Mesodermal cell (in vitro differentiated cells): Measurements from ENCODE around the gene PRPF19.

ENCODE experiments used
- H3K27ac ChIP-seq: 2 replicates; pipeline ENCODE4 v1.7.0; 2013; ENCODE audit warnings: mild to moderate bottlenecking, low read depth, low read length, moderate library complexity; ENCODE audit not compliant: severe bottlenecking
- H3K36me3 ChIP-seq: 2 replicates; pipeline ENCODE4 v1.7.1; 2013; ENCODE audit warnings: mild to moderate bottlenecking, low read length, moderate library complexity; ENCODE audit not compliant: control insufficient read depth, insufficient read depth
- H3K4me1 ChIP-seq: one replicate; pipeline ENCODE4 v1.7.1; 2013; ENCODE audit warnings: mild to moderate bottlenecking, low read length; ENCODE audit not compliant: insufficient read depth, control insufficient read depth, poor library complexity, severe bottlenecking
- H3K4me3 ChIP-seq: 2 replicates; pipeline ENCODE4 v1.7.0; 2013; ENCODE audit warnings: low read length, control low read depth, mild to moderate bottlenecking; ENCODE audit not compliant: insufficient read depth, poor library complexity, severe bottlenecking; ENCODE audit errors: extremely low read depth
- H3K9me3 ChIP-seq: 2 replicates; pipeline ENCODE4 v1.7.1; 2013; ENCODE audit warnings: mild to moderate bottlenecking, low read length, moderate library complexity; ENCODE audit not compliant: control insufficient read depth
- WGBS, 2 experiments: methylation state at CpG; one replicate each; pipeline ENCODE4 v1.1.5; 2013; ENCODE audit warnings: missing lambda C conversion rate in 2 of 2; ENCODE audit not compliant: insufficient coverage in 2 of 2; 5-methylcytosine and 5-hydroxymethylcytosine counted together

The PRPF19 gene

GRCh38 chr11:60930394-60930793, 24.0 kb upstream of the PRPF19 start:
- peaks cover 87% of the 10 kb centered on the region for H3K36me3 ChIP-seq
- H3K4me1 ChIP-seq = peaks cover 4% of the 10 kb centered on the region
- H3K4me3 ChIP-seq = no peak overlapping the region
- no peaks in the 10 kb centered on the region for H3K9me3 ChIP-seq
- WGBS, 2 experiments = 80 to 83% methylated on average over 1 to 3 of the region's 4 CpGs
- H3K27ac ChIP-seq = no peak overlapping the region

- H3K36me3 ChIP-seq = peaks cover 82% of the 10 kb centered on the region
- WGBS, 2 experiments = 92 to 100% methylated on average over 2 of the region's 4 CpGs
- no peak overlapping the region for H3K27ac ChIP-seq
- no peaks in the 10 kb centered on the region for H3K9me3 ChIP-seq
- H3K4me1 ChIP-seq = peaks cover 6% of the 10 kb centered on the region
- no peak overlapping the region for H3K4me3 ChIP-seq
These were observed 23.4 kb upstream of the PRPF19 start for GRCh38 chr11:60929764-60930163.

- Histone ChIP-seq H3K4me1 (peaks cover 10% of the 10 kb centered on the region), H3K27ac (no peak overlapping the region), H3K4me3 (no peak overlapping the region), H3K36me3 (peaks cover 71% of the 10 kb centered on the region), H3K9me3 (no peaks in the 10 kb centered on the region)
- 92 to 96% methylated on average over 13 to 14 of the region's 20 CpGs for WGBS, 2 experiments
These were observed 22.2 kb upstream of the PRPF19 start for GRCh38 chr11:60928563-60929001.

DNA sequence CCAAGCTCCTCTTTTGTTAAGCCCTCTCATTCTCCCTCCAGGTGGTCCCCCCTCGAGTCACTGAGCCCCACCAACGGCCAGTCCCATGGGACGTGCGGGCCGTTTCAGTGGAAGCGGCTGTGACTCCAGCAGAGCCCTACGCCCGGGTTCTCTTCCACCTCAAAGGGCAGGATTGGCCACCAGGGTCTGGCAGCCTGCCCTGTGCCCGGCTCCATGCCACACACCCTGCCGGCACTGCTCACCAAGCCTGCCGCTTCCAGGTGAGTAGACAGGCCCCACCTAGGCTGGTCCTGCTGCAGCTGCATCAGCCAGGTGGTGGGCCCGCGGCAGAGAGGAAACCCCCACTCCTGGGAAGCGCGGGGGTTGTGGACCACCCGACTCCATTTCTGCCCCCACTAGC, 21.2 kb upstream of the PRPF19 start:
- H3K4me1 ChIP-seq = peaks cover 10% of the 10 kb centered on the region
- peaks cover 69% of the 10 kb centered on the region for H3K36me3 ChIP-seq
- H3K27ac ChIP-seq = no peak overlapping the region
- no peak overlapping the region for H3K4me3 ChIP-seq
- WGBS, 2 experiments = 88 to 89% methylated on average over 13 of the region's 16 CpGs
- no peaks in the 10 kb centered on the region for H3K9me3 ChIP-seq

GRCh38 chr11:60927061-60927592, 20.7 kb upstream of the PRPF19 start:
- no peaks in the 10 kb centered on the region for H3K9me3 ChIP-seq
- no peak overlapping the region for H3K4me3 ChIP-seq
- peaks cover 10% of the 10 kb centered on the region for H3K4me1 ChIP-seq
- H3K27ac ChIP-seq = no peak overlapping the region
- H3K36me3 ChIP-seq = peaks cover 65% of the 10 kb centered on the region
- WGBS, 2 experiments = 98 to 100% methylated on average over 4 to 7 of the region's 8 CpGs

GRCh38 chr11:60926500-60926899, 20.1 kb upstream of the PRPF19 start:
- WGBS, 2 experiments = 87 to 100% methylated on average over 1 to 3 of the region's 8 CpGs

GRCh38 chr11:60925868-60926267, 19.5 kb upstream of the PRPF19 start:
- Histone ChIP-seq H3K4me3 (peak overlapping the region; percentile 70), H3K4me1 (peaks cover 10% of the 10 kb centered on the region), H3K27ac (no peak overlapping the region), H3K9me3 (no peaks in the 10 kb centered on the region), H3K36me3 (peaks cover 64% of the 10 kb centered on the region)
- 73 to 80% methylated on average over 4 of the region's 6 CpGs for WGBS, 2 experiments

More at GRCh38 chr11:60926500-60926899, 20.1 kb upstream of the PRPF19 start:
- H3K4me3 ChIP-seq = no peak overlapping the region
- no peaks in the 10 kb centered on the region for H3K9me3 ChIP-seq
- no peak overlapping the region for H3K27ac ChIP-seq
- H3K4me1 ChIP-seq = peaks cover 10% of the 10 kb centered on the region
- H3K36me3 ChIP-seq = peaks cover 64% of the 10 kb centered on the region

DNA sequence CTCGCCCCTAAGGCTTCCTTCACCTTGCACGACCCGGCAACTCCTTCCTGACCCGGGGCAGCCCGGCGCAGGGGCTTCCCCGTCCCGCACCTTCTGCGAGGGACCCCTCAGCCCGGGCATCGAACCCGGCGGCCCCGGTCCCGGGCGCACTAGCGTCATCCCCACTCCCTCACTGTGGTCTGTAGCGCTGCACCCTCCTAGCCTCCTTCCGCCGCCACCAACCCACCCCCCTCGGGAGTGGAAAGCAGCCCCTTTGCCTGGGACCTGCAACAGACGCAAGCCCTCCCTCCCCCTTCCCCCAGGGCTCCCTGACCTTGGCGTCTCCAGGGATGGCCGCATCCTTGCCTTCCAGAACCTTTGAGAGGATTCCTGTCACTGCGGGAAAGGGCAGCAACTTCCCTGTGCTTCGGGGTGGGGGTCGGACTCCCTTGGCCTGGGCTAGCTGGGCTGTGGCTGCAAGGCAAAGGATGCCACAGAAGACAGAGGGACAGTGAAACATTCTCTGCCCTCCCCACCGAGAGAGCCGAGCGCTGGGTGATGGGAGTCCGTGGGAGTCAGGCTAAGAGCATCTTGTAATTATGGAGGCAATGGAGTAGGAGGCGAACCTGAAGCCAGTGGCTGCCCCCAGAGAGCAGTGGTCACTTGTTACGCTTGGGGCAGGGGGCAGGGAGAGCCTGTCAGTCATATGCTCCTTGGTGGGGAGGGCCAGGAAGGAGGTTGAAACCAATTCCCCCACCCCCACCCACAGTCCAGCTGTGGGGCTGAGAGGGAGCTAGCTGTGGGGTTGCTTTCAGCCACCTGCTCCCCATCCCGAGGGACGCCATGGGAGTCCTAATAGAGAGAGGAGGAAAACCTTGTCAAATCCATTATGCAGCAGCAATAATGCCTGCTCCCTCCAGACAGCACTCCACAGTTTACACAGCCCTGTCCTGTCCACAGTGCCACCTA, 18.8 kb upstream of the PRPF19 start:
- peaks cover 64% of the 10 kb centered on the region for H3K36me3 ChIP-seq
- H3K27ac ChIP-seq = no peak overlapping the region
- H3K4me1 ChIP-seq = peaks cover 10% of the 10 kb centered on the region
- no peaks in the 10 kb centered on the region for H3K9me3 ChIP-seq
- H3K4me3 ChIP-seq = peak overlapping the region; percentile 70
- WGBS, 2 experiments = 3 to 6% methylated on average over 26 to 32 of the region's 35 CpGs

GRCh38 chr11:60924110-60924905, 17.9 kb upstream of the PRPF19 start, which contains the start of gene TMEM132A:
TMEM132A (plus strand) TSS chr11:60924460; CDS start chr11:60924634, 174 bp downstream.
- H3K4me3 ChIP-seq = peak within 1 kb of the TSS; percentile 70
- peaks cover 13% of the 10 kb centered on the region for H3K4me1 ChIP-seq
- peaks cover 64% of the 10 kb centered on the region for H3K36me3 ChIP-seq
- H3K9me3 ChIP-seq = no peaks in the 10 kb centered on the region
- WGBS, 2 experiments = 1% methylated on average over 37 to 46 of the region's 69 CpGs
- H3K27ac ChIP-seq = peak within 1 kb of the TSS; percentile 16

DNA sequence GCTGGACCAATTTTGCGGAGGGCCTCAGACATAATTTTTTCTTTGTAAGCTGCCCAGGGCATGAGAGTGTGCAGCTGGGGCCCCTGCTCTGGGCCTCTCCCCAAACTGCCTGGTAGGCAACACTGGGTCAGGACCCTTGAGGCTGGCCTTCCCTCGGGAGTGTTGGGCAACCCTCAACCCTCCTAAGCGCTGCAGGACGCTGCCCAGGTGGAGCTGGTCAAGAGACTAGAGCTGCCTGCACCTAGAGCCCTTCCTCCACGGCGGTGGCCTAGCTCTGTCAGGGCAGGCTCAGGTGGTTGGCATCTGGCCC, 17.4 kb upstream of the PRPF19 start:
- Histone ChIP-seq H3K27ac (no peak overlapping the region), H3K9me3 (no peaks in the 10 kb centered on the region), H3K4me3 (no peak overlapping the region), H3K36me3 (peaks cover 61% of the 10 kb centered on the region), H3K4me1 (peaks cover 18% of the 10 kb centered on the region)
- WGBS, 2 experiments = 73 to 93% methylated on average over 3 of the region's 6 CpGs
